Transverse colon (tissue), 4 donors: Measurements from ENCODE around the gene PKMYT1.

ENCODE experiments used
- CTCF ChIP-seq, 5 experiments: fragments of 200-600 bp in 3 of 5; fragments of 450-650 bp in 2 of 5; sonication (generic) in 3 of 5; IDR thresholded peaks; 1 replicate in 2 of 5; 2 replicates in 3 of 5; pipeline ENCODE4 v1.5.1; 2016 to 2017; ENCODE audit warnings: antibody characterized with exemption in 5 of 5, inconsistent platforms in 3 of 5, mild to moderate bottlenecking in 2 of 5, moderate library complexity in 1 of 5
- EP300 ChIP-seq: sonication (generic); formaldehyde crosslinking; IDR thresholded peaks from one replicate; pipeline ENCODE4 v1.6.1; 2017; ENCODE audit warnings: antibody characterized with exemption, low read depth
- POLR2A ChIP-seq: fragments of 450-650 bp; IDR thresholded peaks from one replicate; pipeline ENCODE4 v1.6.1; 2016; ENCODE audit warnings: antibody characterized with exemption, mild to moderate bottlenecking, moderate library complexity
- POLR2AphosphoS5 ChIP-seq, 3 donors: sonication (generic); formaldehyde crosslinking; IDR thresholded peaks; one replicate each; pipeline ENCODE4 v1.6.1; 2016; ENCODE audit warnings: antibody characterized with exemption in 3 of 3

- TF ChIP-seq CTCF (IDR thresholded peaks at IDR 0.05): no peak
- no peak for TF ChIP-seq POLR2A
- TF ChIP-seq EP300: no peak
- TF ChIP-seq POLR2AphosphoS5 (IDR thresholded peaks at IDR 0.05): no peak
Measured at GRCh38 chr16:2933701-2934100, 46.5 kb downstream of the PKMYT1 start.
